Measurements from ENCODE around the gene MRO. TPM values are rescaled to one million over a fixed set of nuclear protein-coding genes. Genes with fewer than 3 reads are reported as not detected.

MRO gene
- polyA plus RNA-seq, 6 donors from 2014 or later, result 0.16 TPM; not detected in 5

DNA sequence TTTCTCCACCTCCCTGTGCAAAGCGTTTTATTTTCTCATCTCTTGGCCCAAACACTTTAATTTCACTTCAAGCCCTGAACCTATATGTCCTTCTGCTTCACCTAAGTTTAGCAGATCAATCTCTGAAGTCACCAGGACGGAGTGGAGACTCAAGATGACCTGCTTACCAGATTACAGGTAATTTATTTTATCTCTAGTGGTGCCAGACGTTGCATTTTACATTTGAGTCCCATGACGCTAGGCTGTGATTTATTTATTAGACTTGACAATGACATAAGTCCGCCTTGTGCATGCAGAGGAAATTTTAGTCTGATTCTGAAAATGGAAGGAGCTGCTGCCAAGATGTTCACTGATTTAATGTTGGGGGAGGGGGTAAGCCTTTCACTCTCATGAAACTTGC, 73.9 kb downstream of the MRO start:
- Mint-ChIP-seq H3K27ac (peak overlapping the region in 1 of 6 donors; percentile 41), H3K27me3 (peaks cover 21 to 40% (median 37%) of the 10 kb centered on the region in 3 donors), H3K36me3 (peaks cover 0 to 15% of the 10 kb centered on the region in 2 donors), H3K9me3 (peaks cover 0 to 20% (median 7%) of the 10 kb centered on the region in 7 donors), H3K4me3 (no peak overlapping the region), H3K4me1 (no peaks in the 10 kb centered on the region)
- no peak for ATAC-seq (ENCODE audit: low read depth in 2 of 2)
- no peak for DNase-seq

Other genes with a start within 250 kb of the MRO start
- gene ME2, start 59.1 kb upstream of the MRO start, polyA plus RNA-seq (ENCODE audit: low read depth in 6 of 6), result 10 to 100 TPM; 50.3 to 62.4 (median 57.8) TPM
- 10 to 100 TPM; 15.7 to 21.8 (median 19.4) TPM for gene ELAC1, start 148.0 kb upstream of the MRO start, polyA plus RNA-seq (ENCODE audit: low read depth in 6 of 6)
- gene SMAD4, start 210.2 kb upstream of the MRO start, polyA plus RNA-seq (ENCODE audit: low read depth in 6 of 6), result 100 to 1,000 TPM in 1 of 6 donors, 10 to 100 TPM in 5; 11.8 to 104 (median 76.7) TPM

Measured in naive B cell (primary cell).